Activated T-cell treated with anti-CD3 and anti-CD28 coated beads for 4 hours (primary cell): ENCODE measurements around the gene MBD5.

Experiments
- DNase-seq: peaks from one replicate; pipeline ENCODE4 v3.0.0-alpha.2; 2020

Gene MBD5

GRCh38 chr2:148338541-148338940 lies 317.6 kb downstream of the MBD5 start:
- no peak for DNase-seq

DNA sequence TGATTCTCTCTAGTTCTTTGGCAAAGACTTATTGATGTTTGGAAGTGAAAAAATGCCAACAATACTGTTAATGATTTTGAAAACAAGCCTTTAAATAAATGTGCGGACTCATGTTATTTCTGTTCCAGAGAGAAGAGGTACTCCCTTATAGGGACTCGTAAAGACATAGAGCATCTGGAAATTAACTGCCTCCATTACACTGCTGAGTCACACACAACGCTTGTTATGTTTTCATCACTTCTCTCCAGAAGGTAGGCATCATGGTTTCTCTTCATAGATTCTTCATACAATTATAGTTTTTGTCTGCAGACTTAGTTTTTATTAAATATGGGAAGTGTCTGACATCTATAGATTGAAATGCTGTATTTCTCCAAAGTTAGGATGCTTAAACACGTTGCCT lies 321.2 kb downstream of the MBD5 start:
- no peak for DNase-seq

DNA sequence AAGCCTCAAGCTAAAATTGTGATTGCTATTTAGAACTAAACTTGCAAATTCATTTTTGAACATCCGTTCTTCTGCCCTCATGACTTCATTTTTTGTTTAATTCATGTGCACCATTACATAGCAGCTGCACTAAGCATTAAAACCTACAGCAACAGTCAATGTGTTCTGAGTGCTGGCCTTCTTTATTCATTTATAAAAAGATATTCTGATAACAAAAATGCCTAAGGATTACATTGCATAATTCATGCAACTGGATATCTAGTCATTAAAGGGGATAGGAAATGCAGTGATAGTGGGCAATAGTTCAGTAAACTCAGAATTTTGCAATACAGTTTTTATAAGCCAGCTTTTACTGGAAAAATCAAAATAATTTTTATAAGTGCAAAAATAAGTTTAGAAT lies 329.3 kb downstream of the MBD5 start:
- DNase-seq = no peak

DNA sequence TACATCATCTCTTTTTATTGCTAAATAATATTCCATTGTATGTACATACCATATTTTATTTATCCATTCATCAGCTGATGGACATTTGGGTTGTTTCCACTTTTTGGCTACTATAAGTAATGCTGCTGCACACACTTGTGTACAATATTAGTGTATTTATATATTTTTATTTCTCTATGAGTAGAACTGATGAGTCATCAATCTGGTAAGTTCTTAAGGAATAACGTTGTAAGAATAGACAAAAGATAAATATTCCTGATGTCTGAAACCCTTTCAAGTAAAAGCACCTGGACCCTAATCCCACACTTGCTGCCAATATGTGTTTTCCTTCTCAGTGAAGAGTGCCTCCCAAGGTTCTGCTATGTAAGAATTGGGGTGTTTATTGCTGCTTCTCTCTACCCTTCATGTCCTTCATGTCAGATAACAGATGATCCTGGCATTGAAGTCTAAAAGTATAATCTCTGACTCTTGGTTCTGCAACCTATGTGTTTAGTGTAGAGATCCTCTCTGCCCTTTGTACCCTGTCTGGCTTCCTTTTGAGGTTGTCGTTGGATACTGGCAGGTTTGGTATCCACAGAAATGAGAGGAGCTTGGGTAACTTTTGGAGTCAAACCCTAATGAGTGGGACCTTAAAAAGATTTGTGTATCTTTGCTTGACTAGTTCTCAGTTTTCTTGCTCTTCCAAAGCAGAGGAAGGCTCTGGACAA lies 330.7 kb downstream of the MBD5 start:
- DNase-seq = no peak

GRCh38 chr2:148358375-148358774 lies 337.5 kb downstream of the MBD5 start:
- DNase-seq = no peak

DNA sequence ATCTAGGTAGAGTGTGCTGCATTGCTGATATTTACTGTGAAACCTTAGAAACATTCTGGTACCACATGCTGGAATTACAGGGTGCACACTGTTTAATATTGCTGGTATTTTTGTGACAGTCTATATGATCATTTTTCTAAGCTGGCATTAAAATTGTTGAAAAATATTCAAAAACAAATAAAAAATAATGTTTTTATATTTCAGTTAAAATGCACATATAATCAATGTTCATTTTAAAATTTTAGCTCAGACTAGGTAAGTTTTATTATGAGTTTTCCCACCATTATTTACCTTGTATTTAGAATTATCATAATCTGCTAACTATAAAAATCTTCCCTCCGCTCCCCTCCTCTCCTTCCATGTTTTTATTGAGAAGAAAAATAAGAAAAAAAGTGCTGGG lies 339.8 kb downstream of the MBD5 start:
- no peak for DNase-seq

DNA sequence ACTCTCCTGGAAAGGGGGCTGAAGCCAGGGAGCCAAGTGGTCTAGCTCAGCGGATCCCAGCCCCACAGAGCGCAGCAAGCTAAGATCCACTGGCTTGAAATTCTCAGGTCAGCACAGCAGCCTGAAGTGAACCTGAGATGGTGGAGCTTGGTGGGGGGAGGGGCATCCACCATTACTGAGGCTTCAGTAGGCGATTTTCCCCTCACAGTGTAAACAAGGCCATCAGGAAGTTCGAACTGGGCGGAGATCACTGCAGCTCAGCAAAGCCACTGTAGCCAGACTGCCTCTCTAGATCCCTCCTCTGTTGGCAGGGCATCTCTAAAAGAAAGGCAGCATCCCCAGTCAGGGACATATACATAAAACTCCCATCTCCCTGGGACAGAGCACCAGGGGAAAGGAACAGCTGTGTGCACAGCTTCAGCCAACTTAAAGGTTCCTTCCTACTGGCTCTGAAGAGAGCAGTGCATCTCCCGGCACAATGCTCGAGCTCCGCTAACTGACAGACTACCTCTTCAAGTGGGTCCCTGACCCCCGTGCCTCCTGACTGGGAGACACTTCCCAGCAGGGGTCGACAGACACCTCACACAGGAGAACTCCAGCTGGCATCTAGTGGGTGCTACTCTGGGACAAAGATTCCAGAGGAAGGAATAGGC lies 341.4 kb downstream of the MBD5 start:
- no peak for DNase-seq

- DNase-seq = no peak
Measured at GRCh38 chr2:148375214-148375613, 354.3 kb downstream of the MBD5 start.

DNA sequence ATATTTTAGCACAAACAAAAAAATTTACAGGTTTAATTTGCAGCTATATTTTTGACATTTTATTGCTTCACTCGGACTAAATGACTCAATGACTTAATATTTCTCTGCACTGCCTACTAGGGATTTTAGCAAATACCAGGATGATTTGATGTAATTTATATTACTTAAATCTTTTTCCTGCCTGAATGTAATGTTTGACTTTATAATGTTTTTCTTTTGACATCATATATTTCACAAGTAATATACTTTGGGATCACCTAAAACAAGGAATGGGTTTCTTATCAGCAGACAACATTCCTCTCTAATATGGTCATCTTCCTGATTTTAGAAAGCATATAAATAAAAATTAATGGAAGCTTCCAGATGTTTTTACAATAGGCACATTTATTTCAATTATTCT lies 370.4 kb downstream of the MBD5 start:
- DNase-seq = no peak

DNA sequence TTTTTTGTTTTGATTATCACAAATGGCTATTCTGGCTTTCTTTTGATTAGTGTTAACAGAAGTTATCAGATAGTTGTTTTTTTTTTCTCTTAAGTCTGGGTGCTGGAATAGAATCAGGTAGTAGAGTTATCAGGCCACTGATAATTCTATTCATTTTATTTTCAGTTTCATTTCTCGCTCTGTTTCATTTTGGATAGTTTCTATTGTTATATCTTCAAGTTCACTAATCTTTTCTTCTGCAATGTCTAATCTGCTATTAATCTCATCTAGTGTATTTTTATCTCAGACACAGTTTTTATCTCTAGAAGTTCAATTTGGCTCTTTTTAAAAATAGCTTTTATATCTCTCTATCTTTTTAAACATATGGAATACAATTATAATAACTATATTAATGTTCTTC lies 381.9 kb downstream of the MBD5 start:
- no peak for DNase-seq

- DNase-seq = no peak
Measured at GRCh38 chr2:148410899-148411298, 390.0 kb downstream of the MBD5 start.

GRCh38 chr2:148416248-148416647 lies 395.4 kb downstream of the MBD5 start:
- no peak for DNase-seq

GRCh38 chr2:148430101-148430500 lies 409.2 kb downstream of the MBD5 start:
- DNase-seq = no peak

DNA sequence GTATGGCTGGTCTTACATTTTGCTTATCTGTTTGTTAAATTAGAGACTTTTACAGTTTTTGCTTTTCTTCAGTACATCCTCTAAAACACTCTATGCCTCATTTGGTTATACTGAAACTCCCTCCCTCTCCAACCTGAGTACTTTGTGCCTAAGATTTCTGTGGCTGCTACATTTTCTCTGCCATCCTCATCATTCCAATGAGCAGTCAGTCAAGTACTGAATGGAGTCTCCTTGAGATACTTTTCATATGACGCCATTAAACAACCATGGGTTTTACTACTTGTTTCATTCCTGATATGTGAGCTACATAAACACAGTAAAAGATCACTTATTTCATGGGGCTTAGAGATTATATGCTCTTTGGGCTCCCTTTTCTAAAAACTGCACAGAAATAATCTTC lies 427.0 kb downstream of the MBD5 start:
- no peak for DNase-seq

DNA sequence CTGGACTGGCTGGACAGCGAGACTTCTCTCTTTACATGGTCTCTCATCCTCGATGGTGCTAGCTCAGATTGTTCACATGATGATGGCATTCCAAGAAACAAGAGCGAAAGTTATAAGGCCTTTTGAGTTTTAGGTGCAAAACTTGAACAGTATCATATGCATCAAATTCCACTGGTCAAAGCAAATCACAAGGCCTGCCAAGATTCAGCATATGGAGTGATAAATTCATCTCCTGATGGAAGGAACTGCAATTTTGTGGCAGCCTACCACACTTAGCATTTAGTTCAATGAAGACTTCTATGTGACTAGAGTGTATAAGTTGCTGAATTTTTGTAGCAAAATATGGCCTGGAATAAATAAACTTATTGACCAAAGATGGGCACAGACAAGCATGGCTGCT lies 429.6 kb downstream of the MBD5 start:
- no peak for DNase-seq

DNA sequence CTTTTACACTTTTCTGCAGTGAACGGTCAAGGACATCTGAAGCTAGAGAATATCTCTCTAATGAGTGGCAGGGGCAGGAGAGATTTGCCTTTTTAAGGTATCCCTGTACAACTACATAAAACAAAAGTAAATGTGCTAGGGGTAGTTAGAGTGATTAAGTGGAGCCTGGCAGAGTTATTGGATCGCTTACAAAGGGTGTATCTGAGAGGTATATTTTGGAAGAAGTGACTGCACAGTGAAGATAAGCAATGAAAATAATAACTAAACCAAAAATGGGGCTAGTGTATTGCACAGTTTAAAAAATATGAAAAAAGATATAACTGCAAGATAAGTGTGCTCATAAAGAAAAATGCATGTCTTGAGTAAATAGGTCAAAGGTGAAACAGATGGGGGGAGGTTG lies 430.2 kb downstream of the MBD5 start:
- DNase-seq = no peak

GRCh38 chr2:148455791-148456190 lies 434.9 kb downstream of the MBD5 start:
- no peak for DNase-seq

DNA sequence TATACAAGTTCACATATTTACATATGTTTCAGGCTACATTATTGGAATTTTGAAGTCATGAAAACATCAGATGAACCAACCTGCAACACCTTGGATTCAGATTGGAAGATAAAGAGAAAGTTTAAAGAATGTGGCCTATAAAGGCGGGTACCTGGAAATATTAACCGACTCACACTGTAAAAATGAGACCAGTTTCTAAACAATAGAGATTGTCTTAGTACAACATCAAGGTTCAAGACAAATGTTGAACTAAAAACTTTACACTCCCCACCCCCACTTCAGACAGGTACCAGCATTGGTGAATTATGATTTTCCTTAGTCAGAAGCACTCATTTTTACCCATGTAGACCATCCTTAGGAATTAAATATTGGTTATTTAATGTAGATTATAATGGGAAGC lies 437.3 kb downstream of the MBD5 start:
- no peak for DNase-seq

DNA sequence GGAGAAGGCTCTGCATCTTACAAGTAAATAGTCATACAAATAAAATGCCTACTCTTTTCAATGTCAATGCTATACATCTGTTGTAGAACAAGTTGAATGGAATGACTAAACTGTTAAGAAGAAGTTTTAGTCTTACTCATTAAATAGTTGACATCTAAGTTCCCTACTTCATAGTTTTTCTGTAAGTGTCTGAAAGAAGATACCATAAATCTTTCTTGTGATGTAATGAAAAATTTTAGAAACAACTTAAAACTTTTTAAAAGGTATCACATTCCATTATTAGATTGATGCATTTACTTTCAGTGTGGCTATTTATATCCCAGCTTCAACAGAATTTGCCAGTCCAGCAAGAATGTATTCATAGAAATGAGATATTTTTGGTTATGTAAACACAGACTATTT lies 438.5 kb downstream of the MBD5 start:
- DNase-seq = no peak

DNA sequence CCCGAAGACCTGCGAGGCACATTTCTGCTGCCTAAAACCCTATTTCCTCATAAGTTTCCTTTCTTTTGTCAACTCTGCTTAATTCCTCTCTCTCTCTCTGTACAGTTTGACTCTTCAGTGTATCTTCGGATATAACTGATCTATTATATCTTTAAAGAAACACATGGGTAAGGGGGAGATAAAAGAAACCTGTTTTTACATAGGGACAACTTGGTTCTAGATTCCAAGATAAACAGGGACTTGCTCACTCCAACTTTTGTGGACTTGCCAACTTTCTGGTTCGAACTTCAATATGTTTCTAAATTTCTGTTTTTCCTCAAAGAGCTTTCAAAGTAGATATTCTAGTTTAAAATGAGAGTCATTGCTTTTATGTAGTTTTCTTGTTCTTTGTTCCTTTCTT lies 441.0 kb downstream of the MBD5 start:
- DNase-seq = no peak

GRCh38 chr2:148475626-148476025 lies 454.7 kb downstream of the MBD5 start:
- DNase-seq = no peak

GRCh38 chr2:148479398-148479797 lies 458.5 kb downstream of the MBD5 start:
- DNase-seq = no peak

GRCh38 chr2:148483665-148484064 lies 462.8 kb downstream of the MBD5 start:
- DNase-seq = no peak

DNA sequence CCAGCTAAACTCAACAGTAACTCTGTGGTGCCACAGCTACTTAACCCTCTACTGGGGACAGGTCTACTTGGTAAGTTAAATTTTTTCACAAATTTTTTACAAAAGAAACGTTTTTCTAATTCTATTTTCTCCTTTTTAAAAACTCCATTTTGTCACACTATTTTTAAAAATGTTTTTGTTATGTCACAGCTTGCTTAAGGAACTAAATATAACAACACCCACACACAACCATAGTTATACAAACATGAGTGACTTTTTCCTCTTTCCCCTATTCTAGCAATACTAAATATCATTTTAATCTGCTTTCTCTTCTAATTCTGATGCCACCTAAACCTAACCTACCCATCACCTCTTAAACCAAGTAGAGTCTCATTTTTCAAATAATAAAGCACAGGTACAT lies 463.2 kb downstream of the MBD5 start:
- no peak for DNase-seq

- no peak for DNase-seq
Measured at GRCh38 chr2:148486655-148487054, 465.8 kb downstream of the MBD5 start.
